Astrocyte (in vitro differentiated cells and primary cell): ENCODE data around the gene SPSB1. TPM values are rescaled to one million over a fixed set of nuclear protein-coding genes. Genes with fewer than 3 reads are reported as not detected.

Experiments
- DNase-seq: peaks from one replicate; pipeline ENCODE4 v3.0.0-alpha.2; 2010; ENCODE audit warnings: low read depth
- FAIRE-seq: peaks from 2 replicates; lab custom pipeline; 2011; peaks lifted over from hg19 to GRCh38; lab: Jason Lieb, UNC
- H2AFZ ChIP-seq: 2 replicates; pipeline ENCODE4 v1.6.0; 2012; ENCODE audit warnings: low read depth, low read length, inconsistent platforms
- H3K27ac ChIP-seq: 2 replicates; pipeline ENCODE4 v1.5.1; 2011; ENCODE audit warnings: low read depth, low read length, inconsistent platforms
- H3K27me3 ChIP-seq: 2 replicates; pipeline ENCODE4 v1.6.0; 2011; ENCODE audit warnings: low read length, inconsistent platforms; ENCODE audit not compliant: insufficient read depth
- H3K36me3 ChIP-seq: 2 replicates; pipeline ENCODE4 v1.5.1; 2011; ENCODE audit warnings: low read length, inconsistent platforms; ENCODE audit not compliant: insufficient read depth
- H3K4me1 ChIP-seq: 2 replicates; pipeline ENCODE4 v1.5.1; 2011; ENCODE audit warnings: low read length, inconsistent platforms; ENCODE audit not compliant: insufficient read depth
- H3K4me2 ChIP-seq: 2 replicates; pipeline ENCODE4 v1.6.0; 2012; ENCODE audit warnings: low read length, inconsistent platforms
- H3K4me3 ChIP-seq: 2 replicates; pipeline ENCODE4 v1.5.1; 2011; ENCODE audit warnings: low read depth, mild to moderate bottlenecking, low read length, inconsistent platforms; ENCODE audit not compliant: insufficient read depth
- H3K79me2 ChIP-seq: 2 replicates; pipeline ENCODE4 v1.6.0; 2012; ENCODE audit warnings: mild to moderate bottlenecking, low read length, inconsistent platforms; ENCODE audit not compliant: insufficient read depth
- H3K9ac ChIP-seq: 2 replicates; pipeline ENCODE4 v1.6.0; 2012; ENCODE audit warnings: mild to moderate bottlenecking, low read length, inconsistent platforms
- H3K9me3 ChIP-seq: 2 replicates; pipeline ENCODE4 v1.5.1; 2012; ENCODE audit warnings: low read depth, mild to moderate bottlenecking, low read length, inconsistent platforms; ENCODE audit not compliant: insufficient read depth
- H4K20me1 ChIP-seq: 2 replicates; pipeline ENCODE4 v1.6.0; 2012; ENCODE audit warnings: low read length, inconsistent platforms; ENCODE audit not compliant: insufficient read depth
- H3K27ac Mint-ChIP-seq: one replicate; pipeline ENCODE4 v1.8.0; 2021; ENCODE audit warnings: mild to moderate bottlenecking, mixed read lengths; ENCODE audit not compliant: unreplicated experiment
- H3K27me3 Mint-ChIP-seq: one replicate; pipeline ENCODE4 v1.8.0; 2021; ENCODE audit warnings: low read depth, mixed read lengths; ENCODE audit not compliant: unreplicated experiment
- H3K36me3 Mint-ChIP-seq: one replicate; pipeline ENCODE4 v1.8.0; 2021; ENCODE audit warnings: low read depth, mixed read lengths; ENCODE audit not compliant: unreplicated experiment
- H3K4me1 Mint-ChIP-seq: one replicate; pipeline ENCODE4 v1.8.0; 2021; ENCODE audit warnings: low read depth, mixed read lengths; ENCODE audit not compliant: unreplicated experiment
- H3K4me3 Mint-ChIP-seq: one replicate; pipeline ENCODE4 v1.8.0; 2021; ENCODE audit warnings: mild to moderate bottlenecking, moderate library complexity, mixed read lengths; ENCODE audit not compliant: unreplicated experiment
- H3K9me3 Mint-ChIP-seq: one replicate; pipeline ENCODE4 v1.8.0; 2021; ENCODE audit warnings: mild to moderate bottlenecking, mixed read lengths; ENCODE audit not compliant: unreplicated experiment
- EZH2 ChIP-seq: IDR thresholded peaks from 2 replicates; pipeline ENCODE4 v1.6.1; 2012; ENCODE audit warnings: mild to moderate bottlenecking, low read length, inconsistent platforms; ENCODE audit not compliant: insufficient read depth
- total RNA-seq: library from RNA; stranded (reverse); gene quantifications from 2 replicates; pipeline ENCODE4 v1.2.1, GENCODE V29; 2021
- TF ChIP-seq, protein P1 (sequence below): IDR thresholded peaks from 2 replicates; pipeline ENCODE4 v1.5.1; 2011; ENCODE audit warnings: low read depth, mild to moderate bottlenecking, inconsistent platforms, low read length, moderate library complexity; ENCODE audit not compliant: insufficient read depth

SPSB1 gene
- total RNA-seq, 1 donor from 2014 or later: 53.5 TPM

DNA sequence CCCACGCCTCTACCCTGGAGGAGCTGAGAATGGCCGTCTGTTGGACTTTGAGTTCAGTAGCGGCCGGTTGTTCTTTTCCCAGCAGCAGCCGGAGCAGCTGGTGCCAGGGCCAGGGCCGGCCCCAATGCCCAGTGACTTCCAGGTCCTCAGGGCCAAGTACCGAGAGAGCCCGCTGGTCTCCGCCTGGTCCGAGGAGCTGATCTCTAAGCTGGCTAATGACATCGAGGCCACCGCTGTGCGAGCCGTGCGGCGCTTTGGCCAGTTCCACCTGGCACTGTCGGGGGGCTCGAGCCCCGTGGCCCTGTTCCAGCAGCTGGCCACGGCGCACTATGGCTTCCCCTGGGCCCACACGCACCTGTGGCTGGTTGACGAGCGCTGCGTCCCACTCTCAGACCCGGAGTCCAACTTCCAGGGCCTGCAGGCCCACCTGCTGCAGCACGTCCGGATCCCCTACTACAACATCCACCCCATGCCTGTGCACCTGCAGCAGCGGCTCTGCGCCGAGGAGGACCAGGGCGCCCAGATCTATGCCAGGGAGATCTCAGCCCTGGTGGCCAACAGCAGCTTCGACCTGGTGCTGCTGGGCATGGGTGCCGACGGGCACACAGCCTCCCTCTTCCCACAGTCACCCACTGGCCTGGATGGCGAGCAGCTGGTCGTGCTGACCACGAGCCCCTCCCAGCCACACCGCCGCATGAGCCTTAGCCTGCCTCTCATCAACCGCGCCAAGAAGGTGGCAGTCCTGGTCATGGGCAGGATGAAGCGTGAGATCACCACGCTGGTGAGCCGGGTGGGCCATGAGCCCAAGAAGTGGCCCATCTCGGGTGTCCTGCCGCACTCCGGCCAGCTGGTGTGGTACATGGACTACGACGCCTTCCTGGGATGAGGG, 28.5 kb upstream of the SPSB1 start:
- Mint-ChIP-seq H3K36me3 (peaks cover 9% of the 10 kb centered on the region), H3K9me3 (no peaks in the 10 kb centered on the region), H3K27ac (no peak overlapping the region), H3K27me3 (peaks cover 17% of the 10 kb centered on the region), H3K4me1 (peaks cover 8% of the 10 kb centered on the region), H3K4me3 (no peak overlapping the region)
- FAIRE-seq: no peak
- peaks cover 3% of the 10 kb centered on the region for H3K36me3 ChIP-seq
- H3K27ac ChIP-seq: no peak overlapping the region
- no peak for TF ChIP-seq EZH2
- TF ChIP-seq, protein P1, sequence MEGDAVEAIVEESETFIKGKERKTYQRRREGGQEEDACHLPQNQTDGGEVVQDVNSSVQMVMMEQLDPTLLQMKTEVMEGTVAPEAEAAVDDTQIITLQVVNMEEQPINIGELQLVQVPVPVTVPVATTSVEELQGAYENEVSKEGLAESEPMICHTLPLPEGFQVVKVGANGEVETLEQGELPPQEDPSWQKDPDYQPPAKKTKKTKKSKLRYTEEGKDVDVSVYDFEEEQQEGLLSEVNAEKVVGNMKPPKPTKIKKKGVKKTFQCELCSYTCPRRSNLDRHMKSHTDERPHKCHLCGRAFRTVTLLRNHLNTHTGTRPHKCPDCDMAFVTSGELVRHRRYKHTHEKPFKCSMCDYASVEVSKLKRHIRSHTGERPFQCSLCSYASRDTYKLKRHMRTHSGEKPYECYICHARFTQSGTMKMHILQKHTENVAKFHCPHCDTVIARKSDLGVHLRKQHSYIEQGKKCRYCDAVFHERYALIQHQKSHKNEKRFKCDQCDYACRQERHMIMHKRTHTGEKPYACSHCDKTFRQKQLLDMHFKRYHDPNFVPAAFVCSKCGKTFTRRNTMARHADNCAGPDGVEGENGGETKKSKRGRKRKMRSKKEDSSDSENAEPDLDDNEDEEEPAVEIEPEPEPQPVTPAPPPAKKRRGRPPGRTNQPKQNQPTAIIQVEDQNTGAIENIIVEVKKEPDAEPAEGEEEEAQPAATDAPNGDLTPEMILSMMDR: no peak
- no peaks in the 10 kb centered on the region for H3K9me3 ChIP-seq
- H3K79me2 ChIP-seq: peaks cover 17% of the 10 kb centered on the region
- H3K4me1 ChIP-seq: peaks cover 4% of the 10 kb centered on the region
- H3K27me3 ChIP-seq: no peaks in the 10 kb centered on the region
- no peak overlapping the region for H3K4me2 ChIP-seq
- no peak for DNase-seq
- H3K9ac ChIP-seq: no peak overlapping the region
- H3K4me3 ChIP-seq: no peak overlapping the region
- H2AFZ ChIP-seq: no peak overlapping the region
- peaks cover 41% of the 10 kb centered on the region for H4K20me1 ChIP-seq

DNA sequence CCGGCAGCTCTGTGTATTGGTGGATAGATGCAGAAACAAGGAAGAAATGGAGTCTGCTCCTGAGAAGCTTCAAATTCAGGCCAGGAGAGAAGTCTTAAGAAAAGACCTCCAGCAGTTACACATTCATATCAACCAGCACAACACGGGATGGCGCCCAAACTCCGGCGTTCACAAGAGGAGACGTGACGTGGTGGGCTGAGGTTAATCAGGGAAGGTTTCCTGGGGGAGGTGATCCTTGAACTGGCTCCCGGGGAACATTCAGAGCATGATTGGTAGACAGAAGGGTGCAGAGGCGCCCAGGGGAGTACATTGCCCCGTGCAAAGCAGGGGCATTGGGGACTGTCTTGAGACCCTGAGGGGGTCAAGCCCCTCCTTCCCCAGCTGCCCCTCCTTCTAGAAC, 27.7 kb upstream of the SPSB1 start:
- Histone ChIP-seq H3K4me1 (peaks cover 4% of the 10 kb centered on the region), H3K36me3 (peaks cover 3% of the 10 kb centered on the region), H3K4me3 (no peak overlapping the region), H3K9ac (no peak overlapping the region), H3K9me3 (no peaks in the 10 kb centered on the region), H3K79me2 (peaks cover 9% of the 10 kb centered on the region), H3K4me2 (no peak overlapping the region), H2AFZ (no peak overlapping the region), H3K27ac (no peak overlapping the region), H4K20me1 (peaks cover 32% of the 10 kb centered on the region), H3K27me3 (no peaks in the 10 kb centered on the region)
- Mint-ChIP-seq H3K36me3 (peaks cover 9% of the 10 kb centered on the region), H3K9me3 (no peaks in the 10 kb centered on the region), H3K27me3 (peaks cover 17% of the 10 kb centered on the region), H3K4me1 (peaks cover 14% of the 10 kb centered on the region), H3K27ac (no peak overlapping the region), H3K4me3 (no peak overlapping the region)
- no peak for DNase-seq
- TF ChIP-seq, protein P1: no peak
- no peak for TF ChIP-seq EZH2
- FAIRE-seq: no peak

DNA sequence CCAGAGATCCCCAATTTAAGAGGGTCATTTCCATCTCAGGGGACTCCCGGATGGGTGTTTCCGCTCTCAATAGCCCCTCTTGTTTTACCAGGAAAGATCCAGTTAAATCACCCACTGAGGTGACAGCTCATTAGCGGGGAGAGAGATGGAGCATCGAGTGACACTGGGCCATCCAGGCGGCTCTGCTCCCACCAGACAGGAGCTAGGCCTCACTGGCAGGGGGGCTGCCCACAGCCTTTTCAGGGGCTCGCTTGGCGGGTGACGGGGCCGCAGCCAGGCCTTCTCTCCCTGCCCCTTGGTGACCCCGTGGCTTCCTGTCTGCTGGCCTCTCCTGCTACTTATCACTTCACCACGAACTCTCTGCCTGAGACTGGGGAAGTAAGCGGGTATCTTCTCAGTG, 26.7 kb upstream of the SPSB1 start:
- H3K79me2 ChIP-seq: peaks cover 1% of the 10 kb centered on the region
- H4K20me1 ChIP-seq: peaks cover 23% of the 10 kb centered on the region
- H3K4me1 Mint-ChIP-seq: peaks cover 18% of the 10 kb centered on the region
- H3K9me3 ChIP-seq: no peaks in the 10 kb centered on the region
- peaks cover 13% of the 10 kb centered on the region for H3K27me3 Mint-ChIP-seq
- peaks cover 9% of the 10 kb centered on the region for H3K36me3 Mint-ChIP-seq
- DNase-seq: no peak
- FAIRE-seq: no peak
- no peak overlapping the region for H3K4me3 Mint-ChIP-seq
- H3K4me2 ChIP-seq: no peak overlapping the region
- no peaks in the 10 kb centered on the region for H3K9me3 Mint-ChIP-seq
- no peak overlapping the region for H3K4me3 ChIP-seq
- peaks cover 3% of the 10 kb centered on the region for H3K36me3 ChIP-seq
- H3K27me3 ChIP-seq: no peaks in the 10 kb centered on the region
- H2AFZ ChIP-seq: no peak overlapping the region
- H3K27ac ChIP-seq: no peak overlapping the region
- TF ChIP-seq, protein P1: no peak
- no peak for TF ChIP-seq EZH2
- peaks cover 4% of the 10 kb centered on the region for H3K4me1 ChIP-seq
- no peak overlapping the region for H3K9ac ChIP-seq
- H3K27ac Mint-ChIP-seq: no peak overlapping the region
